GM12878 (cell line): ENCODE data around the gene HNRNPA0. TPM values are rescaled to one million over a fixed set of nuclear protein-coding genes. Genes with fewer than 3 reads are reported as not detected.

ENCODE experiments used
- ATAC-seq: fragments of 200-7000 bp; cut with Tn5 transposase; 3 replicates; pipeline ENCODE4 v1.9.1; 2020; ENCODE audit warnings: mild to moderate bottlenecking, moderate library complexity
- BruUV-seq: library from RNA; stranded (reverse); fragments of 400-500 nt; replicated peaks from 2 replicates; lab custom pipeline; 2021; lab: Mats Ljungman, UMichigan
- CTCF ChIA-PET: fragments of 300-600 bp; sonication (Branson Sonifier 250); formaldehyde crosslinking; extraction: SDS; loops from one replicate; lab custom pipeline; 2021; ENCODE audit warnings: inconsistent platforms; lab: Yijun Ruan, JAX
- POLR2A ChIA-PET: fragments of 350-600 bp; formaldehyde crosslinking; extraction: SDS; loops from one replicate; lab custom pipeline; 2021; ENCODE audit warnings: inconsistent platforms; lab: Charles Lee
- RAD21 ChIA-PET: fragments of 300-600 bp; sonication (Branson Sonifier 250); formaldehyde crosslinking; loops from one replicate; lab custom pipeline; 2023; ENCODE audit warnings: antibody characterized with exemption; ENCODE audit not compliant: unreplicated experiment; lab: Charles Lee
- SMC1A ChIA-PET: fragments of 300-600 bp; sonication (Branson Sonifier 250); formaldehyde crosslinking; loops from one replicate; lab custom pipeline; 2023; ENCODE audit not compliant: unreplicated experiment, uncharacterized antibody; lab: Charles Lee
- DNase-seq: peaks from one replicate; pipeline ENCODE4 v3.0.0-alpha.2; 2011; ENCODE audit warnings: low read depth, low spot score
- FAIRE-seq: peaks from 3 replicates; lab custom pipeline; 2011; peaks lifted over from hg19 to GRCh38; lab: Jason Lieb, UNC
- H2AFZ ChIP-seq: 2 replicates; pipeline ENCODE4 v1.6.0; 2011; ENCODE audit warnings: low read depth, low read length, control low read depth; ENCODE audit not compliant: control insufficient read depth
- H3K27ac ChIP-seq: 2 replicates; pipeline ENCODE4 v1.5.1; 2011; ENCODE audit warnings: control low read depth; ENCODE audit not compliant: control insufficient read depth, insufficient read depth
- H3K27me3 ChIP-seq, 2 experiments: replicated peaks in 1 of 2; 2 replicates each; pipeline versions ENCODE4 v1.6.0 to v1.6.1; 2011; ENCODE audit warnings: low read length in 1 of 2; ENCODE audit not compliant: control insufficient read depth in 2 of 2, insufficient read depth in 2 of 2
- H3K36me3 ChIP-seq, 2 experiments: 2 replicates each; pipeline ENCODE4 v1.5.1; 2011; ENCODE audit warnings: low read length in 1 of 2; ENCODE audit not compliant: control insufficient read depth in 2 of 2, insufficient read depth in 2 of 2
- H3K4me1 ChIP-seq: 2 replicates; pipeline ENCODE4 v1.6.1; 2011; ENCODE audit warnings: mild to moderate bottlenecking, low read length, moderate library complexity, mixed read lengths; ENCODE audit not compliant: control insufficient read depth, insufficient read depth
- H3K4me2 ChIP-seq: 2 replicates; pipeline ENCODE4 v1.6.0; 2011; ENCODE audit warnings: control low read depth; ENCODE audit not compliant: control insufficient read depth, insufficient read depth
- H3K4me3 ChIP-seq: fragments of 200-600 bp; sonication (generic); 2 replicates; pipeline ENCODE4 v1.5.1; 2016
- H3K79me2 ChIP-seq: 2 replicates; pipeline ENCODE4 v1.6.0; 2011; ENCODE audit warnings: low read length; ENCODE audit not compliant: control insufficient read depth, insufficient read depth
- H3K9ac ChIP-seq: 2 replicates; pipeline ENCODE4 v1.8.0; 2011; ENCODE audit warnings: low read length, control low read depth, mixed read lengths; ENCODE audit not compliant: control insufficient read depth, insufficient read depth
- H3K9me3 ChIP-seq: replicated peaks from 3 replicates; pipeline ENCODE4 v1.5.1; 2011; ENCODE audit warnings: mild to moderate bottlenecking, low read length; ENCODE audit not compliant: control insufficient read depth, insufficient read depth
- H4K20me1 ChIP-seq: 2 replicates; pipeline ENCODE4 v1.6.0; 2011; ENCODE audit not compliant: control insufficient read depth, insufficient read depth
- BRCA1 ChIP-seq: IDR thresholded peaks from 2 replicates; pipeline ENCODE4 v1.6.1; 2011; ENCODE audit warnings: low read depth, low read length, improper control_type of control experiment
- CREB1 ChIP-seq: IDR thresholded peaks from 2 replicates; pipeline ENCODE4 v1.6.1; 2012; ENCODE audit warnings: low read depth, mild to moderate bottlenecking, inconsistent platforms
- E4F1 ChIP-seq: fragments of 450-650 bp; IDR thresholded peaks from 2 replicates; pipeline ENCODE4 v1.6.1; 2018; ENCODE audit warnings: borderline replicate concordance, mild to moderate bottlenecking; ENCODE audit not compliant: partially characterized antibody
- ELK1 ChIP-seq: IDR thresholded peaks from 2 replicates; pipeline ENCODE4 v1.6.1; 2012; ENCODE audit warnings: low read depth, low read length, improper control_type of control experiment
- POLR2AphosphoS5 ChIP-seq: IDR thresholded peaks from 2 replicates; pipeline ENCODE4 v1.6.1; 2011; ENCODE audit warnings: mild to moderate bottlenecking, low read length, inconsistent platforms
- RCOR1 ChIP-seq: conservative IDR thresholded peaks from 2 replicates; pipeline ENCODE4 v1.6.1; 2012; ENCODE audit warnings: low read depth, low read length, improper control_type of control experiment
- RUNX3 ChIP-seq: IDR thresholded peaks from 2 replicates; pipeline ENCODE4 v1.6.1; 2012; ENCODE audit warnings: low read length, inconsistent platforms
- SIX5 ChIP-seq: IDR thresholded peaks from 2 replicates; pipeline ENCODE4 v1.6.1; 2011; ENCODE audit warnings: mild to moderate bottlenecking, low read depth, low read length, moderate library complexity; ENCODE audit not compliant: severe bottlenecking
- SUPT20H ChIP-seq: IDR thresholded peaks from 2 replicates; pipeline ENCODE4 v1.6.1; 2011; ENCODE audit warnings: low read depth, mild to moderate bottlenecking, low read length, moderate library complexity, borderline replicate concordance; ENCODE audit not compliant: control insufficient read depth
- ZNF687 ChIP-seq: fragments of 450-650 bp; IDR thresholded peaks from 2 replicates; pipeline ENCODE4 v1.6.1; 2017; ENCODE audit warnings: mild to moderate bottlenecking, moderate library complexity
- WGBS: methylation state at CpG from one replicate; pipeline ENCODE4 v1.1.6; 2016; ENCODE audit warnings: low lambda C conversion rate; ENCODE audit not compliant: insufficient replicate concordance, insufficient coverage; ENCODE audit errors: missing lambda C conversion rate; 5-methylcytosine and 5-hydroxymethylcytosine counted together
- in situ Hi-C: fragments of 300-500 bp; cut with MboI; formaldehyde crosslinking; loops from 9 replicates; pipeline ENCODE4 v1.14.3; 2018; ENCODE audit warnings: mixed read lengths
- intact Hi-C: fragments of 100-400 bp; cut with micrococcal nuclease; formaldehyde crosslinking; loops from one replicate; pipeline ENCODE4 v1.14.2; 2022; ENCODE audit not compliant: unreplicated experiment
- polyA plus RNA-seq, 11 experiments: library from polyadenylated mRNA; depleted of rRNA in 4 of 11; unstranded in 6 of 11; stranded (reverse) in 5 of 11; fragments of >200 nt; fragmentation: Nextera tagmentation in 4 of 11; fragmentation: Illumina TruSeq in 1 of 11; extraction: Ambion mirVana in 4 of 11; extraction: Trizol in 1 of 11; gene quantifications; 1 replicate in 1 of 11; 2 replicates in 10 of 11; pipeline versions ENCODE4 v1.2.1 to v1.2.3, GENCODE V29; 2011 to 2016; ENCODE audit warnings: inconsistent platforms in 2 of 11, missing spikeins in 2 of 11, low read depth in 1 of 11
- total RNA-seq, 4 experiments: library from RNA; depleted of rRNA in 3 of 4; stranded (reverse); fragments of >200 nt in 3 of 4; fragmentation: Illumina TruSeq in 1 of 4; extraction: Trizol in 1 of 4; gene quantifications; 2 replicates each; pipeline versions ENCODE4 v1.2.1 to v1.2.3, GENCODE V29; 2013 to 2021
- TF ChIP-seq, protein P1 (sequence below): fragments of 450-650 bp; formaldehyde crosslinking; IDR thresholded peaks from 2 replicates; pipeline ENCODE4 v1.4.0; 2022; ENCODE audit warnings: mild to moderate bottlenecking, moderate library complexity

The HNRNPA0 gene
- total and polyA plus RNA-seq, 10 of the 15 experiments (the other 5 are each of a cell fraction or from before 2014, with no cell fraction given), result 6.3 to 45.0 (median 12.5) TPM

DNA sequence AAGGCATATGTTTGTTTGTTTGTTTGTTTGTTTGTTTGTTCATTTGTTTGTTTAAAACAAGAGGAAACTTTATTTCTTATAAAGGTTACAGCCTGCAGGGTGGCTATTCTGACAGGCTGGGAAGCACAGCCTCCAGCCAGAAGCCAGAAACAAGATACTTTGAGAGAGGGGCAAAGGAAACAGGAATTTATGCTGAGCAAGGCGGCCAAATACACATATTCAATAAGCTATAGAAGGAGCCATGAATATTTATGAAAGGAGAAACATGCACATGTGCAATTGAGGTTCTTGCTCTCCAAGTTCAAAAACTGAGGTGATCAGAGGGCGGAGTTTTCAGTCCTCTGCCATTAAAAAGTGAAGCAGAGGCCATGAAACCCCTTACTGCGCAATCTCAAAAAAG, 37.8 kb downstream of the HNRNPA0 start:
- Histone ChIP-seq H3K4me2 (no peak overlapping the region), H3K9me3 (no peaks in the 10 kb centered on the region; the same call in 2 of the 3 replicates), H3K27me3 (no peaks in the 10 kb centered on the region), H3K36me3 (no peaks in the 10 kb centered on the region), H3K4me1 (no peaks in the 10 kb centered on the region), H4K20me1 (no peaks in the 10 kb centered on the region), H3K27ac (no peak overlapping the region), H3K79me2 (no peaks in the 10 kb centered on the region), H3K9ac (no peak overlapping the region), H3K4me3 (no peak overlapping the region), H2AFZ (no peak overlapping the region)
- DNase-seq, result no peak
- 76% methylated on average over 3 of the region's 3 CpGs for WGBS
- ChIA-PET RAD21 (no interaction called here), POLR2A (no interaction called here), SMC1A (no interaction called here), CTCF (interaction anchor here (5.3 kb wide), 1 partner anchor 26 kb away, joined by 30 read pairs; no protein-coding TSS in a partner anchor)
- in situ Hi-C loops, result no loop called here
- no peak for FAIRE-seq
- BruUV-seq, result no TSS peak
- intact Hi-C loops, result no loop called here
- no peak for ATAC-seq
- TF ChIP-seq ELK1 (no peak), BRCA1 (no peak), E4F1 (no peak), SUPT20H (no peak), POLR2AphosphoS5 (no peak), RUNX3 (no peak), CREB1 (no peak), SIX5 (no peak), ZNF687 (no peak), RCOR1 (no peak)
- TF ChIP-seq, protein P1, sequence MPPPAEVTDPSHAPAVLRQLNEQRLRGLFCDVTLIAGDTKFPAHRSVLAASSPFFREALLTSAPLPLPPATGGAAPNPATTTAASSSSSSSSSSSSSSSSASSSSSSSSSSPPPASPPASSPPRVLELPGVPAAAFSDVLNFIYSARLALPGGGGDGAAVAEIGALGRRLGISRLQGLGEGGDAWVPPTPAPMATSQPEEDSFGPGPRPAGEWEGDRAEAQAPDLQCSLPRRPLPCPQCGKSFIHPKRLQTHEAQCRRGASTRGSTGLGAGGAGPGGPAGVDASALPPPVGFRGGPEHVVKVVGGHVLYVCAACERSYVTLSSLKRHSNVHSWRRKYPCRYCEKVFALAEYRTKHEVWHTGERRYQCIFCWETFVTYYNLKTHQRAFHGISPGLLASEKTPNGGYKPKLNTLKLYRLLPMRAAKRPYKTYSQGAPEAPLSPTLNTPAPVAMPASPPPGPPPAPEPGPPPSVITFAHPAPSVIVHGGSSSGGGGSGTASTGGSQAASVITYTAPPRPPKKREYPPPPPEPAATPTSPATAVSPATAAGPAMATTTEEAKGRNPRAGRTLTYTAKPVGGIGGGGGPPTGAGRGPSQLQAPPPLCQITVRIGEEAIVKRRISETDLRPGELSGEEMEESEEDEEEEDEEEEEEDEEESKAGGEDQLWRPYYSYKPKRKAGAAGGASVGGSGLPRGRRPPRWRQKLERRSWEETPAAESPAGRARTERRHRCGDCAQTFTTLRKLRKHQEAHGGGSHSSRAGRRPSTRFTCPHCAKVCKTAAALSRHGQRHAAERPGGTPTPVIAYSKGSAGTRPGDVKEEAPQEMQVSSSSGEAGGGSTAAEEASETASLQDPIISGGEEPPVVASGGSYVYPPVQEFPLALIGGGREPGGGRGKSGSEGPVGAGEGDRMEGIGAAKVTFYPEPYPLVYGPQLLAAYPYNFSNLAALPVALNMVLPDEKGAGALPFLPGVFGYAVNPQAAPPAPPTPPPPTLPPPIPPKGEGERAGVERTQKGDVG, result no peak
